HepG2 (cell line): Measurements from ENCODE around the gene COL5A1. TPM values are rescaled to one million over a fixed set of nuclear protein-coding genes. Genes with fewer than 3 reads are reported as not detected.
A peak's percentile ranks its signal among the peaks of the same experiment; 100 is the strongest.

Experiments used
- AGO1 ChIP-seq: fragments of 200-400 bp; formaldehyde crosslinking; IDR thresholded peaks from 2 replicates; pipeline ENCODE4 v1.6.1; 2017; ENCODE audit warnings: mild to moderate bottlenecking, low read depth, low read length, moderate library complexity; ENCODE audit not compliant: poor library complexity, severe bottlenecking
- ATF5 ChIP-seq: sonication (generic); formaldehyde crosslinking; IDR thresholded peaks from 2 replicates; pipeline ENCODE4 v1.4.0; 2020; ENCODE audit warnings: mild to moderate bottlenecking, low read depth, missing genetic modification reagents
- BCL6 ChIP-seq: IDR thresholded peaks from 2 replicates; pipeline ENCODE4 v1.6.1; 2016; ENCODE audit warnings: missing genetic modification reagents, missing compliant biosample characterization
- CTCF ChIP-seq: sonication (generic); formaldehyde crosslinking; IDR thresholded peaks from 2 replicates; pipeline ENCODE4 v1.5.0; 2020; ENCODE audit warnings: mild to moderate bottlenecking, missing genetic modification reagents, moderate library complexity
- HDAC1 ChIP-seq: sonication (generic); formaldehyde crosslinking; IDR thresholded peaks from 2 replicates; pipeline ENCODE4 v1.5.1; 2020; ENCODE audit warnings: mild to moderate bottlenecking, missing genetic modification reagents
- JUN ChIP-seq: sonication (generic); formaldehyde crosslinking; IDR thresholded peaks from 2 replicates; pipeline ENCODE4 v1.4.0; 2020; ENCODE audit warnings: mild to moderate bottlenecking, missing genetic modification reagents
- REPIN1 ChIP-seq: sonication (generic); formaldehyde crosslinking; IDR thresholded peaks from 2 replicates; pipeline ENCODE4 v1.8.0; 2022; ENCODE audit warnings: missing genetic modification reagents, low read depth, mild to moderate bottlenecking, borderline replicate concordance
- SIX4 ChIP-seq: sonication (generic); formaldehyde crosslinking; IDR thresholded peaks from 2 replicates; pipeline ENCODE4 v1.4.0; 2020; ENCODE audit warnings: missing genetic modification reagents
- STAT5B ChIP-seq: sonication (generic); formaldehyde crosslinking; IDR thresholded peaks from 2 replicates; pipeline ENCODE4 v1.4.0; 2020; ENCODE audit warnings: missing genetic modification reagents
- ZMYM4 ChIP-seq: sonication (generic); formaldehyde crosslinking; IDR thresholded peaks from 2 replicates; pipeline ENCODE4 v1.8.1; 2023; ENCODE audit warnings: mild to moderate bottlenecking, missing genetic modification reagents
- ZNF446 ChIP-seq: sonication (generic); formaldehyde crosslinking; IDR thresholded peaks from 2 replicates; pipeline ENCODE4 v1.5.0; 2020; ENCODE audit warnings: mild to moderate bottlenecking, missing genetic modification reagents
- ZNF605 ChIP-seq: sonication (generic); formaldehyde crosslinking; IDR thresholded peaks from 2 replicates; pipeline ENCODE4 v1.8.0; 2022; ENCODE audit warnings: mild to moderate bottlenecking, missing genetic modification reagents
- ZNF891 ChIP-seq: sonication (generic); formaldehyde crosslinking; IDR thresholded peaks from 2 replicates; pipeline ENCODE4 v1.5.0; 2020; ENCODE audit warnings: mild to moderate bottlenecking, missing genetic modification reagents
- ZSCAN12 ChIP-seq: sonication (generic); formaldehyde crosslinking; IDR thresholded peaks from 2 replicates; pipeline ENCODE4 v1.9.0; 2021; ENCODE audit warnings: mild to moderate bottlenecking, missing genetic modification reagents
- polyA plus RNA-seq, 8 experiments: library from polyadenylated mRNA; depleted of rRNA in 3 of 8; stranded (reverse) in 7 of 8; unstranded in 1 of 8; fragments of >200 nt; fragmentation: Illumina TruSeq in 4 of 8; extraction: Trizol in 4 of 8; gene quantifications; 2 replicates each; pipeline versions ENCODE4 v1.2.1 to v1.2.3, GENCODE V29; 2011 to 2016; ENCODE audit warnings: low read depth in 4 of 8, missing spikeins in 1 of 8, mixed read lengths in 1 of 8; ENCODE audit not compliant: insufficient read depth in 1 of 8
- total RNA-seq, 5 experiments: library from RNA; depleted of rRNA; stranded (reverse); fragments of >200 nt; fragmentation: Illumina TruSeq; extraction: Trizol; gene quantifications; 2 replicates each; pipeline ENCODE4 v1.2.3, GENCODE V29; 2016; ENCODE audit warnings: low read depth in 1 of 5
- TF ChIP-seq, protein P1 (sequence below), 2 experiments: sonication (generic) in 1 of 2; formaldehyde crosslinking in 1 of 2; IDR thresholded peaks; 2 replicates each; pipeline versions ENCODE4 v1.6.1 to v1.9.0; 2014 to 2022; ENCODE audit warnings: antibody characterized with exemption in 1 of 2, borderline replicate concordance in 1 of 2, inconsistent platforms in 1 of 2, low read depth in 1 of 2, missing genetic modification reagents in 1 of 2
- TF ChIP-seq, protein P2 (sequence below): sonication (generic); formaldehyde crosslinking; conservative IDR thresholded peaks from 2 replicates; pipeline ENCODE4 v1.4.0; 2020; ENCODE audit warnings: mild to moderate bottlenecking, missing genetic modification reagents, moderate library complexity

Gene COL5A1
- total and polyA plus RNA-seq, 2 of the 13 experiments (the other 11 are each of a cell fraction or from before 2014, with no cell fraction given), result not detected

DNA sequence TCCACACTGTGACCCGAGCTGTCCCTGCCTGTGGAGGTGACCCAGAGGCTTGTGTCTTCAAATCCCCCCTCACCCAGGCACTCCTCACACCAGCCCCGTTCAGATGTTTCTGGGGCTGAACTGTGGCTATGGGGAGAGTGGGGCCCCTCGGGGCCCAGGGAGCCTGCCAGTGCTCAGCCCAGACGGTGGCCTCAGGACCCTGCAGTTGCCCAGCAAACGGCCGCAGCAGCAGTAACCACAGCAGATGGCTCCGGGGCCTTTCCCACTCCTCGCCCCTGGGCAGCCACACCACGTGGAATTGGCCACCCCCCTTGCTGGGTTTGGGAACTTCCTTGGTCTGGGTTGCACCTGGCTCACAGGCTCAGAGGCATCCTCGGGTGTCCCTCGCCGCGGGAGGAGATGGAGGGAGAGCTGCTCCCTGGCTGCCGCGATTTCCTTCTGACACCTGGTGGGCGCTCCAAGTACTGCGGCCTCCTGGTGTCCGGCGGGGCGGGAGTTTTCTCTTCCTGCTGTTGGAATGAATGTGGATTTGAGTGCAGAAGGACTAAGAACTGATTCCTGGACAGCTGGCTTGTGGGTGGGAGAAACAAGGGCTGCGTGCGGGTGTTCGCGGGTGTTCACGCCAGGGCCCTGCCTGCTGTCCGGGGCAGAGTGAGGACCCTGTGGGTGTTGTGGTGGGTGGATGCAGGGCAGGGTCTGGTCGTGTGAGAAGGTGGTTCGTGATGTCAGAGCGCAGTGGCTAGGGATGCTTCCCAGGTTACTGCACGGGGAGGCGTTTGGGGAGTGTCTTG, 97.5 kb downstream of the COL5A1 start (continued):
- TF ChIP-seq JUN (CRISPR knock-in tag), result no peak
- TF ChIP-seq HDAC1, result no peak
- TF ChIP-seq ZNF605 (CRISPR knock-in tag), result no peak
- no peak for TF ChIP-seq ATF5 (CRISPR knock-in tag)
- TF ChIP-seq AGO1, result no peak
- no peak for TF ChIP-seq ZMYM4 (CRISPR knock-in tag)
- TF ChIP-seq ZSCAN12 (CRISPR knock-in tag), result no peak
- TF ChIP-seq, protein P1, sequence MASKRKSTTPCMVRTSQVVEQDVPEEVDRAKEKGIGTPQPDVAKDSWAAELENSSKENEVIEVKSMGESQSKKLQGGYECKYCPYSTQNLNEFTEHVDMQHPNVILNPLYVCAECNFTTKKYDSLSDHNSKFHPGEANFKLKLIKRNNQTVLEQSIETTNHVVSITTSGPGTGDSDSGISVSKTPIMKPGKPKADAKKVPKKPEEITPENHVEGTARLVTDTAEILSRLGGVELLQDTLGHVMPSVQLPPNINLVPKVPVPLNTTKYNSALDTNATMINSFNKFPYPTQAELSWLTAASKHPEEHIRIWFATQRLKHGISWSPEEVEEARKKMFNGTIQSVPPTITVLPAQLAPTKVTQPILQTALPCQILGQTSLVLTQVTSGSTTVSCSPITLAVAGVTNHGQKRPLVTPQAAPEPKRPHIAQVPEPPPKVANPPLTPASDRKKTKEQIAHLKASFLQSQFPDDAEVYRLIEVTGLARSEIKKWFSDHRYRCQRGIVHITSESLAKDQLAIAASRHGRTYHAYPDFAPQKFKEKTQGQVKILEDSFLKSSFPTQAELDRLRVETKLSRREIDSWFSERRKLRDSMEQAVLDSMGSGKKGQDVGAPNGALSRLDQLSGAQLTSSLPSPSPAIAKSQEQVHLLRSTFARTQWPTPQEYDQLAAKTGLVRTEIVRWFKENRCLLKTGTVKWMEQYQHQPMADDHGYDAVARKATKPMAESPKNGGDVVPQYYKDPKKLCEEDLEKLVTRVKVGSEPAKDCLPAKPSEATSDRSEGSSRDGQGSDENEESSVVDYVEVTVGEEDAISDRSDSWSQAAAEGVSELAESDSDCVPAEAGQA (IDR thresholded peaks at IDR 0.05; ENCODE audit: low read depth), result no peak
- TF ChIP-seq, protein P1 (CRISPR knock-in tag; IDR thresholded peaks at IDR 0.05; ENCODE audit: borderline replicate concordance), result no peak
- peak; percentile 79 for TF ChIP-seq CTCF (CRISPR knock-in tag)
- no peak for TF ChIP-seq SIX4 (CRISPR knock-in tag)
- 0 out of 2 replicates have a peak, but pooled peaks have one; percentile 23 for TF ChIP-seq ZNF891 (CRISPR knock-in tag)
- no peak for TF ChIP-seq STAT5B
- TF ChIP-seq ZNF446 (CRISPR knock-in tag), result no peak
- no peak for TF ChIP-seq BCL6
- TF ChIP-seq REPIN1 (CRISPR knock-in tag), result no peak
- TF ChIP-seq, protein P2, sequence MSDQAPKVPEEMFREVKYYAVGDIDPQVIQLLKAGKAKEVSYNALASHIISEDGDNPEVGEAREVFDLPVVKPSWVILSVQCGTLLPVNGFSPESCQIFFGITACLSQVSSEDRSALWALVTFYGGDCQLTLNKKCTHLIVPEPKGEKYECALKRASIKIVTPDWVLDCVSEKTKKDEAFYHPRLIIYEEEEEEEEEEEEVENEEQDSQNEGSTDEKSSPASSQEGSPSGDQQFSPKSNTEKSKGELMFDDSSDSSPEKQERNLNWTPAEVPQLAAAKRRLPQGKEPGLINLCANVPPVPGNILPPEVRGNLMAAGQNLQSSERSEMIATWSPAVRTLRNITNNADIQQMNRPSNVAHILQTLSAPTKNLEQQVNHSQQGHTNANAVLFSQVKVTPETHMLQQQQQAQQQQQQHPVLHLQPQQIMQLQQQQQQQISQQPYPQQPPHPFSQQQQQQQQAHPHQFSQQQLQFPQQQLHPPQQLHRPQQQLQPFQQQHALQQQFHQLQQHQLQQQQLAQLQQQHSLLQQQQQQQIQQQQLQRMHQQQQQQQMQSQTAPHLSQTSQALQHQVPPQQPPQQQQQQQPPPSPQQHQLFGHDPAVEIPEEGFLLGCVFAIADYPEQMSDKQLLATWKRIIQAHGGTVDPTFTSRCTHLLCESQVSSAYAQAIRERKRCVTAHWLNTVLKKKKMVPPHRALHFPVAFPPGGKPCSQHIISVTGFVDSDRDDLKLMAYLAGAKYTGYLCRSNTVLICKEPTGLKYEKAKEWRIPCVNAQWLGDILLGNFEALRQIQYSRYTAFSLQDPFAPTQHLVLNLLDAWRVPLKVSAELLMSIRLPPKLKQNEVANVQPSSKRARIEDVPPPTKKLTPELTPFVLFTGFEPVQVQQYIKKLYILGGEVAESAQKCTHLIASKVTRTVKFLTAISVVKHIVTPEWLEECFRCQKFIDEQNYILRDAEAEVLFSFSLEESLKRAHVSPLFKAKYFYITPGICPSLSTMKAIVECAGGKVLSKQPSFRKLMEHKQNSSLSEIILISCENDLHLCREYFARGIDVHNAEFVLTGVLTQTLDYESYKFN (CRISPR knock-in tag), result no peak
